ENCODE results near the gene LMAN2L. TPM values are rescaled to one million over a fixed set of nuclear protein-coding genes. Genes with fewer than 3 reads are reported as not detected.

LMAN2L gene
- total RNA-seq, 1 experiment from 2014 or later, result 15.6 TPM

GRCh38 chr2:96697476-96697875 lies 42.4 kb downstream of the LMAN2L start:
- H3K9me3 ChIP-seq (ENCODE audit: insufficient read depth, low read depth), result no peaks in the 10 kb centered on the region
- H2AFZ ChIP-seq, result no peak overlapping the region
- no peaks in the 10 kb centered on the region for H4K20me1 ChIP-seq (ENCODE audit: insufficient read depth)
- ChIA-PET POLR2A (ENCODE audit: unreplicated experiment) (no interaction called here), CTCF (no interaction called here)
- H3K9me2 ChIP-seq (ENCODE audit: insufficient read depth), result no peaks in the 10 kb centered on the region
- no peak overlapping the region for H3K4me3 ChIP-seq
- no peaks in the 10 kb centered on the region for H3F3A ChIP-seq (ENCODE audit: insufficient read depth, low read depth)
- intact Hi-C loops (cut with micrococcal nuclease; ENCODE audit: unreplicated experiment), result no loop called here
- H3K36me3 ChIP-seq (ENCODE audit: low read depth), result no peaks in the 10 kb centered on the region
- BruUV-seq (replicated peaks), result no TSS peak
- H3K4me2 ChIP-seq, result no peak overlapping the region
- H3K27ac ChIP-seq, result no peak overlapping the region
- no peaks in the 10 kb centered on the region for H3K27me3 ChIP-seq (ENCODE audit: insufficient read depth, low read depth)
- no peaks in the 10 kb centered on the region for H3K4me1 ChIP-seq (replicated peaks; ENCODE audit: insufficient read depth)
- no peak for TF ChIP-seq EZH2 (IDR thresholded peaks at IDR 0.05; ENCODE audit: low read depth)
- TF ChIP-seq, protein P1, sequence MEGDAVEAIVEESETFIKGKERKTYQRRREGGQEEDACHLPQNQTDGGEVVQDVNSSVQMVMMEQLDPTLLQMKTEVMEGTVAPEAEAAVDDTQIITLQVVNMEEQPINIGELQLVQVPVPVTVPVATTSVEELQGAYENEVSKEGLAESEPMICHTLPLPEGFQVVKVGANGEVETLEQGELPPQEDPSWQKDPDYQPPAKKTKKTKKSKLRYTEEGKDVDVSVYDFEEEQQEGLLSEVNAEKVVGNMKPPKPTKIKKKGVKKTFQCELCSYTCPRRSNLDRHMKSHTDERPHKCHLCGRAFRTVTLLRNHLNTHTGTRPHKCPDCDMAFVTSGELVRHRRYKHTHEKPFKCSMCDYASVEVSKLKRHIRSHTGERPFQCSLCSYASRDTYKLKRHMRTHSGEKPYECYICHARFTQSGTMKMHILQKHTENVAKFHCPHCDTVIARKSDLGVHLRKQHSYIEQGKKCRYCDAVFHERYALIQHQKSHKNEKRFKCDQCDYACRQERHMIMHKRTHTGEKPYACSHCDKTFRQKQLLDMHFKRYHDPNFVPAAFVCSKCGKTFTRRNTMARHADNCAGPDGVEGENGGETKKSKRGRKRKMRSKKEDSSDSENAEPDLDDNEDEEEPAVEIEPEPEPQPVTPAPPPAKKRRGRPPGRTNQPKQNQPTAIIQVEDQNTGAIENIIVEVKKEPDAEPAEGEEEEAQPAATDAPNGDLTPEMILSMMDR (conservative IDR thresholded peaks at IDR 0.05), result no peak
- DNase-seq, result no peak
- H3K79me2 ChIP-seq (ENCODE audit: low read depth), result no peaks in the 10 kb centered on the region

GRCh38 chr2:96695602-96696001 lies 44.3 kb downstream of the LMAN2L start:
- Histone ChIP-seq H3K79me2 (ENCODE audit: low read depth) (no peaks in the 10 kb centered on the region), H3K4me1 (replicated peaks; ENCODE audit: insufficient read depth) (no peaks in the 10 kb centered on the region), H3K4me2 (no peak overlapping the region), H3K9me3 (ENCODE audit: insufficient read depth, low read depth) (no peaks in the 10 kb centered on the region), H2AFZ (no peak overlapping the region), H3K27me3 (ENCODE audit: insufficient read depth, low read depth) (no peaks in the 10 kb centered on the region), H3K9me2 (ENCODE audit: insufficient read depth) (no peaks in the 10 kb centered on the region), H3K4me3 (no peak overlapping the region), H3K36me3 (ENCODE audit: low read depth) (no peaks in the 10 kb centered on the region), H4K20me1 (ENCODE audit: insufficient read depth) (no peaks in the 10 kb centered on the region), H3F3A (ENCODE audit: insufficient read depth, low read depth) (no peaks in the 10 kb centered on the region), H3K27ac (no peak overlapping the region)
- TF ChIP-seq, protein P1 (conservative IDR thresholded peaks at IDR 0.05), result no peak
- TF ChIP-seq EZH2 (IDR thresholded peaks at IDR 0.05; ENCODE audit: low read depth), result no peak
- POLR2A ChIA-PET (ENCODE audit: unreplicated experiment), result no interaction called here
- no TSS peak for BruUV-seq (replicated peaks)
- DNase-seq, result no peak
- CTCF ChIA-PET, result interaction anchor here (0.6 kb wide), 1 partner anchor 62 kb away, joined by 3 read pairs; no protein-coding TSS in a partner anchor
- intact Hi-C loops (cut with micrococcal nuclease; ENCODE audit: unreplicated experiment), result no loop called here

DNA sequence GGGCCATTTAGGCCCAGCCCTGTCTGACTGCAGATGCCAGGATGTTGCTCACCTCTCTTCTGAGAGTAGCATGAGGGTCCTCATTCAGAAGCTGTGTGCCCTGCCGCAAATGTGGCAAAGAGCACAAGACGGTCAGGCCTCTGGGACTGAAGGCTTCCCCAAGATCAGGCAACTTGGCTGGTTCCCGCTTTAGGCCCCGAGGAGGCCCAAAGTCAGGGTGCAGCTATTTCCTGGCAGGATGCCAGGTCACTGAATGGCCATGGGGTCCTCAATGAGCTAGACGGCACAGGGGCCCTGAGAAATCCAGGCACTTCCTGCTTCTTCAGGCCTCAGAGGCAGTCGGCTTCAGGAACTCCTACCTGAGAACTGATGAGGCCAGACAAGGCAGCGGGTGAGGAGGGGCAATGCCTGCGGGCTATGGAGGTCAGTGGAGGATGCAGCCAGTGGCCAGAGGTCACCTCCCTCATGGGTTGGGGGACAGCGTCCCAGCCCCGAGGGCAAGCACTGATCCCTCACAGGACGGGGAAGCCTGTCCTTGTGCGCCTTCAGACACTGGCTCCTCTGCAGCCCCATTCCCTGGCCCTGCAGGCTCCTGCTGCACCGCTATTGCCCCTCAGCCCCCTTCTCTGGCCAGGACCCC lies 44.9 kb downstream of the LMAN2L start:
- ChIA-PET POLR2A (ENCODE audit: unreplicated experiment) (no interaction called here), CTCF (no interaction called here)
- intact Hi-C loops (cut with micrococcal nuclease; ENCODE audit: unreplicated experiment), result no loop called here
- Histone ChIP-seq H3K27me3 (ENCODE audit: insufficient read depth, low read depth) (no peaks in the 10 kb centered on the region), H3K4me2 (no peak overlapping the region), H3F3A (ENCODE audit: insufficient read depth, low read depth) (no peaks in the 10 kb centered on the region), H3K4me3 (no peak overlapping the region), H3K9me2 (ENCODE audit: insufficient read depth) (no peaks in the 10 kb centered on the region), H3K9me3 (ENCODE audit: insufficient read depth, low read depth) (no peaks in the 10 kb centered on the region), H3K79me2 (ENCODE audit: low read depth) (no peaks in the 10 kb centered on the region), H4K20me1 (ENCODE audit: insufficient read depth) (no peaks in the 10 kb centered on the region), H3K27ac (no peak overlapping the region), H3K36me3 (ENCODE audit: low read depth) (no peaks in the 10 kb centered on the region), H2AFZ (no peak overlapping the region), H3K4me1 (replicated peaks; ENCODE audit: insufficient read depth) (no peaks in the 10 kb centered on the region)
- no peak for DNase-seq
- no TSS peak for BruUV-seq (replicated peaks)
- TF ChIP-seq, protein P1 (conservative IDR thresholded peaks at IDR 0.05), result no peak
- TF ChIP-seq EZH2 (IDR thresholded peaks at IDR 0.05; ENCODE audit: low read depth), result no peak
